Body of pancreas (tissue), 4 donors: ENCODE data around the gene KLF6.

Experiments
- POLR2A ChIP-seq, 3 donors: fragments of 450-650 bp; IDR thresholded peaks; one replicate each; pipeline ENCODE4 v1.6.1; 2016; ENCODE audit warnings: antibody characterized with exemption in 3 of 3, mild to moderate bottlenecking in 2 of 3
- TF ChIP-seq, protein P1 (sequence below), 7 experiments: fragments of 450-650 bp in 4 of 7; fragments of 200-600 bp in 3 of 7; sonication (generic) in 3 of 7; IDR thresholded peaks; one replicate each; pipeline ENCODE4 v1.5.1; 2016 to 2019; ENCODE audit warnings: antibody characterized with exemption in 7 of 7

GRCh38 chr10:3813986-3814837 lies 29.2 kb upstream of the KLF6 start:
- no peak for TF ChIP-seq POLR2A (IDR thresholded peaks at IDR 0.05)
- TF ChIP-seq, protein P1, sequence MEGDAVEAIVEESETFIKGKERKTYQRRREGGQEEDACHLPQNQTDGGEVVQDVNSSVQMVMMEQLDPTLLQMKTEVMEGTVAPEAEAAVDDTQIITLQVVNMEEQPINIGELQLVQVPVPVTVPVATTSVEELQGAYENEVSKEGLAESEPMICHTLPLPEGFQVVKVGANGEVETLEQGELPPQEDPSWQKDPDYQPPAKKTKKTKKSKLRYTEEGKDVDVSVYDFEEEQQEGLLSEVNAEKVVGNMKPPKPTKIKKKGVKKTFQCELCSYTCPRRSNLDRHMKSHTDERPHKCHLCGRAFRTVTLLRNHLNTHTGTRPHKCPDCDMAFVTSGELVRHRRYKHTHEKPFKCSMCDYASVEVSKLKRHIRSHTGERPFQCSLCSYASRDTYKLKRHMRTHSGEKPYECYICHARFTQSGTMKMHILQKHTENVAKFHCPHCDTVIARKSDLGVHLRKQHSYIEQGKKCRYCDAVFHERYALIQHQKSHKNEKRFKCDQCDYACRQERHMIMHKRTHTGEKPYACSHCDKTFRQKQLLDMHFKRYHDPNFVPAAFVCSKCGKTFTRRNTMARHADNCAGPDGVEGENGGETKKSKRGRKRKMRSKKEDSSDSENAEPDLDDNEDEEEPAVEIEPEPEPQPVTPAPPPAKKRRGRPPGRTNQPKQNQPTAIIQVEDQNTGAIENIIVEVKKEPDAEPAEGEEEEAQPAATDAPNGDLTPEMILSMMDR (IDR thresholded peaks at IDR 0.05), result no peak
